ENCODE measurements around the gene VRK1. TPM values are rescaled to one million over a fixed set of nuclear protein-coding genes. Genes with fewer than 3 reads are reported as not detected.

Gene VRK1
- total RNA-seq, 1 donor from 2014 or later = 25.8 TPM

- no peak for DNase-seq
Measured at GRCh38 chr14:96790706-96791105, 6.5 kb upstream of the VRK1 start.

DNA sequence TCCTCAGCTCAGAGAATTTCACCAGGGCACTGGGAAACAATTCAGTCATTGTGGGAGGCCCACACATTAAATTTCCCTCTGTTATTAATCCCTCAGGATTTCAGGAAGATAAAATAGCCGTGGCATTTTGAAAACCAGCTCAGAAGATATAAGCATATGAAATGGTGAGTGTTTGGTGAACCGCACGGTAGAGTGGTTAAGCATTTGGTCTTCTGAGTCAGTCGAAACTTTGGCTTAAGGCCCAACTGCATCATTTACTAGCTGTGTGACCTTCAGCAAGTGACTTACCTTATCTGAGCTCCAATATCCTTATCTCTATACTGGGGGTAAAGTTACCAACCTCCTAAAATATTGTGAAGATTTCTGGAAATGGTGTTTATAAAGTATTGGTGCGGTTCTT, 5.2 kb upstream of the VRK1 start:
- no peak for DNase-seq

GRCh38 chr14:96792591-96792990, 4.6 kb upstream of the VRK1 start:
- no peak for DNase-seq

GRCh38 chr14:96793547-96793946, 3.6 kb upstream of the VRK1 start:
- no peak for DNase-seq

DNA sequence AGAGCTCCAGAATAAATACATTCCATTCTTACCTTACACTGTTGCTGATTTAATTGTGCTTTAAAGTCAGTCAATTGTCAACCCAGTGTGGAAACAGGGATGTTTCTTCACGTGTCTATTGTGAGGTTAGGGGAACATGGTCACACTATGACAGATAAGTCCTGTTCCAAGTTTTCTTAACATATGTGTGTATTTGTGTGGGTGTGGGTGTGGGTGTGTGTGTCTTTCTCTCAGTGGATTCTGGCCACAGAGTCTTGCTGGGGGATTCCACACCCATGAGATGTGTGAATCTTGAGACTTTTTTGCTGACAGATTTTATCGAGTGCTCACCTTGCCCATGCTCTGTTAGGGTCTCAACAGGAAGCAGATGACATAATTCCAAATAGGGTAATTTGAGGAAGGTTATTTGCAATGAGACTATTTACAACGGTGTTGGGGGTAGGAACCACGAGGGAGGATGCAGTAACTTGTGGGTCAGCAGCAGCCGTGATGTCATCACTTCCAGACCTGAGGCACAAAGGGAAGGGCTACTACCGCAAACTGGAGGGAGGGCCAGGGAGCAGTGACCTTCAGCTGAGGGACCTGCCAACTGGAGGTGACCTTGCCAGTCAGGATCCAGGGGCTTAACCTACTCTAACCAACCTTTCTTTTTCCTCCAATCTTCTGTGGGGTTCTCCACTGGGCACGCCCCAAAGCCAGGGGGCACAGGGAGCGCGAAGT, 1.9 kb upstream of the VRK1 start:
- DNase-seq = no peak

GRCh38 chr14:96797582-96798349, 584 bp downstream of the VRK1 start:
- peak; percentile 17 for DNase-seq

DNA sequence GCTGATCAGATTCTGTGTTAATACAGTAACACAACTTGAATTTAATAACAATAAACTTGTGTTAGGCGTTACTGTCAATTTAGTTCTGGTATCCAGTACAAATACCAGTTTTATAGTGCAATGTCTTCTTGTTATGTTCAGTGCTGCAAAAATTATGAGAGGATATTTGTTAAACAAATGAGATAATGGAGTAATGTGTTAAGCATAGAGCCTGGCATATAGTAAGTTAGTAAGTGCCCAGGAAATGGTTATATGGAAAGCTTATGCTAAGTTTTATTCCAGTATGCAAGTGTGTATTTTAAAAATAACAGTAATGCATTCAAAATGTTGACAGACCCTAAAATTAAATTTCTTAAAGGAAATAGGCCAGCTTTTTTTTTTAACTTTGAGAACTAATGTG, 1.8 kb downstream of the VRK1 start:
- no peak for DNase-seq

- DNase-seq = no peak
Measured at GRCh38 chr14:96799489-96800054, 2.4 kb downstream of the VRK1 start.

DNA sequence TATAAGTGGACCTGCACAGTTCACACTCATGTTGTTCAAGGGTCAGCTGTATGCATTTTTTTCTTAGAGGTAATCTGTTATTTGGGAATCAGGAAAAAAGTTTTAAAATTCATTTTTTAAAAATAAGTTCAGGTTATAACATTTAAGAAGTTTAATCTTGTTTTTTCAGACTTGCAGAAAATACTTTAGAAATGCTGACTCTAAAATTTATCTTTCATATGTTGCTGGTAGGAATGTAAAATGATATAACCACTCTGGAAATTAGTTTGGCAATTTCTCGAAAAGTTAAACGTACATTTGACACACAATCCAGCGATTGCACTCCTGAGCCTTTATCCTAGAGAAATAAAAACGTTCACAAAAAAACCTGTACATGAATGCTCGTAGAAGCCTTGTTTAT, 4.7 kb downstream of the VRK1 start:
- DNase-seq = no peak

DNA sequence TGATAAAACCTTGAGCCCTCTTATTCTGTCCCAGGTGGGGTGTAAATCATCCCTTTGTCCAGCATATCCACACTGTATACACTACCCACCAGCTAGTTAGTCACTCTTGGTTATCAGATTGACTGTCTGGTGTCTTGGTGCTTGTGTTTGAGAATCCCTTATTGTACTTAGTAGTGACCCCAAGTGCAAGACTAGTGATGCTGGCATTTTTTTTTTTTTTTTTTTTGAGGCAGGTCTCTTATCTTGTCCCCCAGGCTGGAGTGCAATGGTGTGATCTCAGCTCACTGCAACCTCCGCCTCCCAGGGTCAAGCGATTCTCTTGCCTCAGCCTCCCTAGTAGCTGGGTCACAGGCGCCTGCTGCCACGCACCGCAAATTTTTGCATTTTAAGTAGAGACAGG, 5.8 kb downstream of the VRK1 start:
- no peak for DNase-seq

GRCh38 chr14:96803958-96804357, 6.8 kb downstream of the VRK1 start:
- DNase-seq = no peak

DNA sequence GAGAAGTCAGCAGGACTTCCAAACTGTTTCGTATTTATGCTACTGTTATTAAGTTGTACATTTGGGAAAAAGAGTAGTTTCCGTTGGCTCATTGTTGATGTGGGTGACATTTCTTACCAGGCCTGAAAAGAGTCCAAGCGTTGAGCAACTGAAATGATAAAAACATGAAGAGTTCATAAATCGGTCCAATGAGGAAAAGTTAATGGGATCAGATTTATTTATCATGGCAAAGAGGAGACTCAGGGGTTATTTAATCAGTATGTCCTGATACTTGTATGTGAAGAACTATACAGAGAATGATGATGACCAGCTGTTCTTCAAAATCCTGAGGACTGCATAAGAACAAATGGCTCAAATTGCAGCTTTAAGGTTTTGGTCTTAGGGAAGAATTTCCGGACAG, 7.7 kb downstream of the VRK1 start:
- peak; percentile 21 for DNase-seq

- DNase-seq = peak; percentile 70
Measured at GRCh38 chr14:96805956-96806355, 8.8 kb downstream of the VRK1 start.

DNA sequence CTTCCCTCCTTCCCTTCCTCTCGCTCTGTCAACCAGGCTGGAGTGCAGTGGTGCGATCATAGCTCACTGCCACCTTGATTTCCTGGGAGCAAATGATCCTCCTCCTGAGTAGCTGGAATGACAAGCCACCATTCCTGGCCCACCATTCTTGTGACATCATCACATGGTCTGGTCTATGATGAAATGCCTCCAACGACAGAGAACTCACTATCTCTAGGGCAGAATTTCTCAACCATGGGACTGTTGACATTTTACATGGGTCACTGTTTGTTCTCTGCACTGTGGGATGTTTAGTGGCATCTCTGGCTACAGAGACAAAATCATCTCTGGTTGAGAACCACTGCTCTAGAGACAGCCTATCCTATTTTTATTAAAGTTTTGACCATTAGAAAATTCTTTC, 9.7 kb downstream of the VRK1 start:
- no peak for DNase-seq

- DNase-seq = no peak
Measured at GRCh38 chr14:96808619-96809406, 11.6 kb downstream of the VRK1 start.

DNA sequence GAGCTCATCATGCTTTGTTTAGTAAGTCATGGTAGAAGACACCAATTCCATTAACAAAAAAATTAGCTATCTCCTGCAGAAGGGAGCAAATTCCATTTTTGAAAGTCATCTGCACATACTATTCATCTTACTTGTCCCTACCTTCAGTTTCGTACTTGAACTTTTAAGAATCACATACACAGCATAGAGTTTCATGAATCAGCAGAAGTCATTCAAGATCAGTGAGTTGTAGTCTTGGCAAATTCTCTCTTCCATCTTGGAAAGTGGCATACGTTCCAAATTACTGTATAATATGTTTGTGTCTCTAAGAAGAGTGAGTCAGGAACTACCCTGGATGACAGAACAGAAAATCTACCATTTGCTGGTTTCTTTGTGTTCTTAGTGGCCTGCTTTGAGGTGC, 14.1 kb downstream of the VRK1 start:
- no peak for DNase-seq

DNA sequence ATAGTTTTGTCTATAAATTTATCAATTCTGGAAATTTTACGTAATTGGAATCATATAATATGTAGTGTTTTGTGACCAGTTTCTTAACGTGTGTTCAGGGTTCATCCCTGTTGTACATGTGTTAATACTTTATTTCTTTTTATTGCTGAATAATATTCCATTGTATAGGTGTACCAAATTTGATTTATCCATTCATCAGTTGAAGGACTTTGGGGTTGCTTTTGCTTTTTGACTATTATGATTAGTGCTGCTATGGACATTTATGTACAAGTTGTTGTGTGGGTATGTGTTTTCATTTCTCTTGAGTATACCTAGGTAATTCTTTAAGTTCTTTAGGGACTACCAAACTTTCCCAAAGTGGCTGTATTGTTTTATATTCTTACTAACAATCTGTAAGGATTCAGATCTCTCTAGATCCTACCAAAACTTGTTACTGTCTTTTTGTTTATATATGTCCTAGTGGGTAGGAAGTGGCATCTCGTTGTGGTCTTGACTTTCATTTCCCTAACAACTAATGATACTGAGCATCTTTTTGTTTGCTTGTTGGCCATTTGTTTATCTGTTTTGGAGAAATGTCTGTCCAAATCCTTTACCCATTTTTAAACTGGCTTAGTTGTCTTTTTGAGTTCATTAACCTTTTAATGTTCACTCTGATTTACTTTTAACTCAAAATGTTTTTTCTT, 14.9 kb downstream of the VRK1 start:
- no peak for DNase-seq

GRCh38 chr14:96816281-96816680, 19.1 kb downstream of the VRK1 start:
- DNase-seq = no peak

- no peak for DNase-seq
Measured at GRCh38 chr14:96817750-96818666, 20.8 kb downstream of the VRK1 start.

GRCh38 chr14:96821501-96821900, 24.3 kb downstream of the VRK1 start:
- DNase-seq = no peak

- DNase-seq = no peak
Measured at GRCh38 chr14:96823652-96824051, 26.5 kb downstream of the VRK1 start.
